Measurements from ENCODE around the gene RYK.

The RYK gene

DNA sequence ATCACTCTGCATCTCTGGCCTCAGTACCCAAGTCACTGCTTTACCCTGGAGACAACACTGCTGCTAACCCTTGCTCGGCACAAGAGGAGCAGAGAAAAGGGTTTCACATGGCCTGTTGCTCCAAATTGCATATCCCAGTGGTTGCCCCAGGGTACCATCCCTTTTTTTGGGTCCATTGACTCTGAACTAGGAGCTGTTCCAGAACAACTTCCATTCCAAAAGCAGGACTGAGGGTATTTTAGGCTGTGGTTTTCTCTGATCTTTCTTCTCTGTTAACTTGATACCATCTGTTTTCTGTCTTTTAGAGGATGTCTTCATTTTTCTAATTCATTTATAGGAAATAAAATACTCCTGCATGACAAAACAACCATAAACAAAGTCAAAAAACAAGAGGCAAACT lies 17.3 kb upstream of the RYK start:
- Histone ChIP-seq H3K4me1 (ENCODE audit: control insufficient read depth, low read depth, low read length) (no peaks in the 10 kb centered on the region), H2BK120ac (ENCODE audit: low read depth, low read length) (no peak overlapping the region), H3K56ac (ENCODE audit: low read length) (no peak overlapping the region), H3K9ac (ENCODE audit: low read length) (no peak overlapping the region), H3K23ac (ENCODE audit: low read length) (no peak overlapping the region), H3K79me1 (ENCODE audit: low read length) (no peaks in the 10 kb centered on the region), H3K18ac (ENCODE audit: low read length) (no peak overlapping the region), H3K27me3 (ENCODE audit: insufficient read depth, low read length, poor library complexity) (no peaks in the 10 kb centered on the region), H3K4me3 (ENCODE audit: low read length) (no peak overlapping the region), H3K79me2 (ENCODE audit: control insufficient read depth, insufficient read depth, low read length) (no peaks in the 10 kb centered on the region), H3K4me2 (ENCODE audit: low read length) (no peak overlapping the region), H3K4ac (ENCODE audit: low read depth, low read length) (no peak overlapping the region), H4K5ac (ENCODE audit: low read length) (no peak overlapping the region), H4K8ac (ENCODE audit: low read depth, low read length) (no peak overlapping the region), H3K27ac (ENCODE audit: low read depth, low read length) (no peak overlapping the region), H2AK5ac (ENCODE audit: low read length) (no peak overlapping the region), H2BK5ac (ENCODE audit: low read length) (no peak overlapping the region), H2BK15ac (replicated peaks; ENCODE audit: low read depth) (no peak overlapping the region), H3K36me3 (ENCODE audit: control insufficient read depth, insufficient read depth, low read length) (no peaks in the 10 kb centered on the region)
- WGBS (ENCODE audit: extremely low coverage, insufficient coverage, low lambda C conversion rate) = no CpG with 5 or more reads among the region's 1 CpG
- DNase-seq = no peak

DNA sequence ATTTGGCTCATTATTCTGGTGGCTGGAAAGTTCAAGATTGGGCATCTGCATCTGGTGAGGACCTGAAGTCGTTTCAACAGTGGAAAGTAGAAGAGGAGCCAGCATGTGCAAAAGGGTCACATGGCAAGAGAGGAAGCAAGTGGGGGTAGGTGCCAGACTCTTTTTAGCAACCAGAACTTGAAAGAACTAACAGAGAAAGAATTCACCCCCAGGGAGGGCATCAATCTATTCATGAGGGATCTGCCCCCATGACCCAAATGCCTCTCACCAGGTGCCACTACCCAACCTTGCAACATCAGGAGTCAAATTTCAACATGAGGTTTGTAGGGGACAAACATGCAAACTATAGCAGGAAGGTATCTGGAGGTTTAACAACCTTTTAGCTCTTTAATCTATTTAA lies 10.3 kb upstream of the RYK start:
- no peaks in the 10 kb centered on the region for H3K27me3 ChIP-seq (ENCODE audit: insufficient read depth, low read length, poor library complexity)
- H3K79me1 ChIP-seq (ENCODE audit: low read length) = no peaks in the 10 kb centered on the region
- no peak overlapping the region for H4K5ac ChIP-seq (ENCODE audit: low read length)
- H3K27ac ChIP-seq (ENCODE audit: low read depth, low read length) = peak overlapping the region; percentile 86
- H2AK5ac ChIP-seq (ENCODE audit: low read length) = no peak overlapping the region
- H3K18ac ChIP-seq (ENCODE audit: low read length) = peak overlapping the region; percentile 91
- no peaks in the 10 kb centered on the region for H3K36me3 ChIP-seq (ENCODE audit: control insufficient read depth, insufficient read depth, low read length)
- WGBS (ENCODE audit: extremely low coverage, insufficient coverage, low lambda C conversion rate) = no CpG with 5 or more reads among the region's 1 CpG
- H2BK5ac ChIP-seq (ENCODE audit: low read length) = peak overlapping the region; percentile 93
- DNase-seq = peak; percentile 97
- no peak overlapping the region for H3K4ac ChIP-seq (ENCODE audit: low read depth, low read length)
- H2BK120ac ChIP-seq (ENCODE audit: low read depth, low read length) = peak overlapping the region; percentile 98
- H3K4me2 ChIP-seq (ENCODE audit: low read length) = no peak overlapping the region
- H3K79me2 ChIP-seq (ENCODE audit: control insufficient read depth, insufficient read depth, low read length) = no peaks in the 10 kb centered on the region
- H3K4me1 ChIP-seq (ENCODE audit: control insufficient read depth, low read depth, low read length) = peaks cover 3% of the 10 kb centered on the region
- no peak overlapping the region for H3K4me3 ChIP-seq (ENCODE audit: low read length)
- H2BK15ac ChIP-seq (replicated peaks; ENCODE audit: low read depth) = no peak overlapping the region
- H3K9ac ChIP-seq (ENCODE audit: low read length) = no peak overlapping the region
- no peak overlapping the region for H3K56ac ChIP-seq (ENCODE audit: low read length)
- no peak overlapping the region for H3K23ac ChIP-seq (ENCODE audit: low read length)
- no peak overlapping the region for H4K8ac ChIP-seq (ENCODE audit: low read depth, low read length)

DNA sequence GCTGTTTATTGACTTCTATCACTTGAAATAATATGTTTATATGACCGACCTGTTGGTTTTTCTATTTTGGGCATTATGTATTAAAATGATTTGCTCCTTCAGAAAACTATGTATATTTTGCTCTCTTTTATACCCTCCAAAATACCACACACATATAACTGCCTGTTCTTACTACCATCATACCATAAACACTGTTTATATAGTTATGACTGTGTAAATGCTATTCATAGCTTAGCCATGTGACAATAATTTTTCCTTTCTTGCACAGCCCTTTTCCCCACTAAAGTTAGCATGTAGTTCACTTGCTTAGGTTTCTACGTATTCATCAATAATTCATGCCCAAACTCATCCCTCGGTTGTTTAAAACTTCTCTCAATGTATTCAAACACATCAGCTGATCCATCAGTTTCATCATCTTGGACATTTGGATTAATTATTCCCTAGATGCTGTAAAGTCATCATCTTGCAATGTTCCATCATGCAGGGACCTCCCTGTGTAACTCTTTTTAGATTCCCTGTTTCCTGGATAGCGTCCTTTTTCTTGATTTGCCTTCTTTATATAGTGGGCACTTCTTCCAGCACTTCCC lies 8.2 kb upstream of the RYK start:
- no peak overlapping the region for H3K18ac ChIP-seq (ENCODE audit: low read length)
- H3K79me2 ChIP-seq (ENCODE audit: control insufficient read depth, insufficient read depth, low read length) = no peaks in the 10 kb centered on the region
- no peak overlapping the region for H3K27ac ChIP-seq (ENCODE audit: low read depth, low read length)
- peaks cover 3% of the 10 kb centered on the region for H3K4me1 ChIP-seq (ENCODE audit: control insufficient read depth, low read depth, low read length)
- H4K8ac ChIP-seq (ENCODE audit: low read depth, low read length) = no peak overlapping the region
- peak overlapping the region; percentile 14 for H2AK5ac ChIP-seq (ENCODE audit: low read length)
- H2BK5ac ChIP-seq (ENCODE audit: low read length) = no peak overlapping the region
- WGBS (ENCODE audit: extremely low coverage, insufficient coverage, low lambda C conversion rate) = no CpG with 5 or more reads among the region's 4 CpGs
- H3K23ac ChIP-seq (ENCODE audit: low read length) = no peak overlapping the region
- no peak overlapping the region for H3K9ac ChIP-seq (ENCODE audit: low read length)
- no peak for DNase-seq
- H3K79me1 ChIP-seq (ENCODE audit: low read length) = no peaks in the 10 kb centered on the region
- H3K4me3 ChIP-seq (ENCODE audit: low read length) = no peak overlapping the region
- no peaks in the 10 kb centered on the region for H3K27me3 ChIP-seq (ENCODE audit: insufficient read depth, low read length, poor library complexity)
- H4K5ac ChIP-seq (ENCODE audit: low read length) = no peak overlapping the region
- H3K4me2 ChIP-seq (ENCODE audit: low read length) = no peak overlapping the region
- peak overlapping the region; percentile 57 for H2BK15ac ChIP-seq (replicated peaks; ENCODE audit: low read depth)
- H3K36me3 ChIP-seq (ENCODE audit: control insufficient read depth, insufficient read depth, low read length) = no peaks in the 10 kb centered on the region
- no peak overlapping the region for H2BK120ac ChIP-seq (ENCODE audit: low read depth, low read length)
- H3K4ac ChIP-seq (ENCODE audit: low read depth, low read length) = no peak overlapping the region
- H3K56ac ChIP-seq (ENCODE audit: low read length) = no peak overlapping the region

DNA sequence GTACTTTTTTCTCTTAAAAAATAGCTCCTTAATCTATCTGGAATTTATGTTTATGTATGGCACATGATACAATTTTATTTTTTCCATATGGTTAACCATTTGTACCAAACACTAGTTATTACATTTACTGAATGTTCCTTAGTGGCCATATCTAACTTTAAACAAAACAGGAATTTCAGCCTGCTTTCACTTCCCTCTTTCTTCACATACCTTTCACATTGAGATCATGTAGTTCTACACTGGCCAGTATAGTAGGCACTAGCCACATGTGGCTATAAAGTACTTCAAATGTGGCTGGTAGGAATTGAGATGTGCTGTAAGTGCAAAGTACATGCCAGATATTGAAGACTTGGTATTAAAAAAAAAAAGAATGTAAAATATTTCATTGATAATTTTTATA lies 4.7 kb upstream of the RYK start:
- Histone ChIP-seq H3K4me1 (ENCODE audit: control insufficient read depth, low read depth, low read length) (peaks cover 9% of the 10 kb centered on the region), H3K4ac (ENCODE audit: low read depth, low read length) (no peak overlapping the region), H2BK120ac (ENCODE audit: low read depth, low read length) (no peak overlapping the region), H3K27ac (ENCODE audit: low read depth, low read length) (no peak overlapping the region), H3K79me2 (ENCODE audit: control insufficient read depth, insufficient read depth, low read length) (no peaks in the 10 kb centered on the region), H2BK15ac (replicated peaks; ENCODE audit: low read depth) (no peak overlapping the region), H2BK5ac (ENCODE audit: low read length) (no peak overlapping the region), H3K4me2 (ENCODE audit: low read length) (no peak overlapping the region), H4K8ac (ENCODE audit: low read depth, low read length) (no peak overlapping the region), H3K36me3 (ENCODE audit: control insufficient read depth, insufficient read depth, low read length) (no peaks in the 10 kb centered on the region), H4K5ac (ENCODE audit: low read length) (no peak overlapping the region), H3K27me3 (ENCODE audit: insufficient read depth, low read length, poor library complexity) (no peaks in the 10 kb centered on the region), H3K79me1 (ENCODE audit: low read length) (no peaks in the 10 kb centered on the region), H3K23ac (ENCODE audit: low read length) (no peak overlapping the region), H2AK5ac (ENCODE audit: low read length) (no peak overlapping the region), H3K56ac (ENCODE audit: low read length) (no peak overlapping the region), H3K9ac (ENCODE audit: low read length) (no peak overlapping the region), H3K18ac (ENCODE audit: low read length) (no peak overlapping the region), H3K4me3 (ENCODE audit: low read length) (no peak overlapping the region)
- no peak for DNase-seq

DNA sequence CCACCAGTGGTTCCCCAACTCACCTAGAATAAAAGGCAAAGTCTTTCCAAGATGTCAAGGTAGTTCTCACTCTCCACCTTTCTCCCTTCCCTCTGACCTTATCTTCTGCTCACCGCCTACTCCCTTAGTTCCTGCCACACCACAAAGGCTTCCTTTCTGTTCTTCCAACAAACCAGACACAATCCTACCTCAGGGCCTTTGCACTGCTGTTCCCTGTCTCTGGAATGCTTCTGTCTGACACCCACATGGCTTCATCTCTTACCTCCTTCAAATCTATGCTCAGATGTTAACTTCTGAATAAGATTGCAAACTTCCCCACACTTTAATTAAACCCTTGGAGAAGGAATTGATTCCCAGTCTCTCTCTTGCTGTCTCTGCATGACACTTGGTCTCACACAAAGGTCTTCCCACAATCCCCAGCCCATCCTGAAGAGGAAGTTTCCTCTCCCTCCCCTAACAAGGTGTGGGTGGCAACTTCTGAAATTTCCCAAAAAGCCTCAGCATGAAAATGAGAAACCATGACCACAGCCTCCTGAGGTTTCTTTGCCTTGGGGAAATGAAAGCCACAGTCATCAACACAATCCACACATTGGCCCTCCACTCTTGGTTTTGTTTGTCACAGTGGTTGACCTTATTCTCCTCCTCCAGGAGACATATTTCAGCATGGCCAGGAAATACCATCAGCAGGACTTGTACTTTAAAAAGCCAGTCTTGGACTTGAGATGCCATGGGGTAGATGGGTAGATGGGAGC lies 3.0 kb upstream of the RYK start:
- H4K5ac ChIP-seq (ENCODE audit: low read length) = no peak overlapping the region
- H3K18ac ChIP-seq (ENCODE audit: low read length) = peak overlapping the region; percentile 72
- H3K27ac ChIP-seq (ENCODE audit: low read depth, low read length) = no peak overlapping the region
- no peak overlapping the region for H3K4me2 ChIP-seq (ENCODE audit: low read length)
- no peaks in the 10 kb centered on the region for H3K36me3 ChIP-seq (ENCODE audit: control insufficient read depth, insufficient read depth, low read length)
- H3K79me1 ChIP-seq (ENCODE audit: low read length) = no peaks in the 10 kb centered on the region
- H4K8ac ChIP-seq (ENCODE audit: low read depth, low read length) = no peak overlapping the region
- H3K27me3 ChIP-seq (ENCODE audit: insufficient read depth, low read length, poor library complexity) = no peaks in the 10 kb centered on the region
- peak overlapping the region; percentile 54 for H2BK5ac ChIP-seq (ENCODE audit: low read length)
- H3K4me3 ChIP-seq (ENCODE audit: low read length) = no peak overlapping the region
- peaks cover 9% of the 10 kb centered on the region for H3K4me1 ChIP-seq (ENCODE audit: control insufficient read depth, low read depth, low read length)
- WGBS (ENCODE audit: extremely low coverage, insufficient coverage, low lambda C conversion rate) = no CpG with 5 or more reads among the region's 1 CpG
- H3K9ac ChIP-seq (ENCODE audit: low read length) = no peak overlapping the region
- peak overlapping the region; percentile 49 for H3K56ac ChIP-seq (ENCODE audit: low read length)
- DNase-seq = no peak
- H2BK15ac ChIP-seq (replicated peaks; ENCODE audit: low read depth) = no peak overlapping the region
- H3K23ac ChIP-seq (ENCODE audit: low read length) = no peak overlapping the region
- peak overlapping the region; percentile 90 for H2AK5ac ChIP-seq (ENCODE audit: low read length)
- H3K4ac ChIP-seq (ENCODE audit: low read depth, low read length) = no peak overlapping the region
- H2BK120ac ChIP-seq (ENCODE audit: low read depth, low read length) = no peak overlapping the region
- H3K79me2 ChIP-seq (ENCODE audit: control insufficient read depth, insufficient read depth, low read length) = peaks cover 15% of the 10 kb centered on the region

DNA sequence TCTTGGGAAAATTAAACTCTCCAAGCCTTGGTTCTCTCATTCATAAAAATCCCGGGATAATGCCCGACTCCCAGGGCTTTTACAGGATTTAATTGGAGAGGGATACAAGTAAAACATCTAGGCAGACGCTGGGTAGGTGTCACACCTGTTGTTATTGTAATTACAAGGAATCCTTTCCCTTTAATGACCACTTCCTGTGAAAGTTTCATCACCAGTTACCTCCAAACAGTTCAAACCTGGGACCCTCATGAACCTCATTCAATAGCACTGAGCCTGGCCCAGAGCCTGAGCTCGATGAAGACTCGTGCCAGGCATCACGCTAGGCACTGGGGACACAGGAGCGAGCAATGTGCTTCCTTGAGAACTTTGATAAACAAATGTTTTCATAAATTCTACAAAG lies 2.1 kb upstream of the RYK start:
- Histone ChIP-seq H4K8ac (ENCODE audit: low read depth, low read length) (no peak overlapping the region), H2BK120ac (ENCODE audit: low read depth, low read length) (peak overlapping the region; percentile 51), H3K4me2 (ENCODE audit: low read length) (no peak overlapping the region), H3K23ac (ENCODE audit: low read length) (no peak overlapping the region), H3K4me3 (ENCODE audit: low read length) (no peak overlapping the region), H2BK5ac (ENCODE audit: low read length) (peak overlapping the region; percentile 33), H3K79me2 (ENCODE audit: control insufficient read depth, insufficient read depth, low read length) (peaks cover 24% of the 10 kb centered on the region), H2BK15ac (replicated peaks; ENCODE audit: low read depth) (no peak overlapping the region), H3K4ac (ENCODE audit: low read depth, low read length) (peak overlapping the region; percentile 60), H4K5ac (ENCODE audit: low read length) (no peak overlapping the region), H3K9ac (ENCODE audit: low read length) (no peak overlapping the region), H3K27me3 (ENCODE audit: insufficient read depth, low read length, poor library complexity) (no peaks in the 10 kb centered on the region), H2AK5ac (ENCODE audit: low read length) (peak overlapping the region; percentile 12), H3K56ac (ENCODE audit: low read length) (peak overlapping the region; percentile 73), H3K79me1 (ENCODE audit: low read length) (peaks cover 4% of the 10 kb centered on the region), H3K27ac (ENCODE audit: low read depth, low read length) (peak overlapping the region; percentile 77), H3K18ac (ENCODE audit: low read length) (peak overlapping the region; percentile 72), H3K36me3 (ENCODE audit: control insufficient read depth, insufficient read depth, low read length) (no peaks in the 10 kb centered on the region), H3K4me1 (ENCODE audit: control insufficient read depth, low read depth, low read length) (peaks cover 12% of the 10 kb centered on the region)
- DNase-seq = peak; percentile 63
- no CpG with 5 or more reads among the region's 7 CpGs for WGBS (ENCODE audit: extremely low coverage, insufficient coverage, low lambda C conversion rate)

All from mesendoderm (in vitro differentiated cells).